Endothelial cell of umbilical vein (primary cell): ENCODE data around the gene PLS1.
"Not testable (repeated sequence)": the region's sequence is repeated elsewhere in the genome, so short reads cannot be mapped to it uniquely, and the experiment has no call there.

Experiments
- EZH2 ChIP-seq: IDR thresholded peaks from 2 replicates; pipeline ENCODE4 v1.6.1; 2012; ENCODE audit warnings: borderline replicate concordance, low read depth, mild to moderate bottlenecking, moderate library complexity, low read length, inconsistent platforms; ENCODE audit not compliant: severe bottlenecking
- POLR2A ChIP-seq: IDR thresholded peaks from 2 replicates; pipeline ENCODE4 v1.6.1; 2012; ENCODE audit warnings: low read depth, mild to moderate bottlenecking, control low read depth, low read length
- POLR2AphosphoS5 ChIP-seq: IDR thresholded peaks from 2 replicates; pipeline ENCODE4 v1.6.1; 2012; ENCODE audit warnings: low read depth, mild to moderate bottlenecking, control low read depth, low read length, moderate library complexity; ENCODE audit not compliant: insufficient read depth

DNA sequence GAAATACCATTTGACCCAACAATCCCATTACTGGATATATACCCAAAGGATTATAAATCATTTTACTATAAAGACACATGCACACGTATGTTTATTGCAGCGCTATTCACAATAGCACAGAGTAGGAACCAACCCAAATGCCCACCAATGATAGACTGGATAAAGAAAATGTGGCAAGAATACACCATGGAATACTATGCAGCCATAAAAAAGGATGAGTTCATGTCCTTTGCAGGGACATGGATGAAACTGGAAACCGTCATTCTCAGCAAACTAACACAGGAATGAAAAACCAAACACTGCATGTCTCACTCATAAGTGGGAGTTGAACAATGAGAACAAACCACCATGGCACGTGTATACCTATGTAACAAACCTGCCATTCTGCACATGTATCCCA is 154.3 kb downstream of the PLS1 start:
- not testable (repeated sequence) for TF ChIP-seq EZH2, POLR2A, POLR2AphosphoS5
